GM18499 (cell line): ENCODE data around the gene ELANE.
"Not testable (repeated sequence)": the region's sequence is repeated elsewhere in the genome, so short reads cannot be mapped to it uniquely, and the experiment has no call there.

Source experiments
- ATAC-seq: cut with Tn5 transposase; IDR thresholded peaks from one replicate; pipeline ENCODE4 v1.9.1; 2021; ENCODE audit warnings: moderate number of reproducible peaks; ENCODE audit not compliant: insufficient read depth, unreplicated experiment

Gene ELANE

GRCh38 chr19:835210-835810 is 16.8 kb upstream of the ELANE start:
- no peak for ATAC-seq

DNA sequence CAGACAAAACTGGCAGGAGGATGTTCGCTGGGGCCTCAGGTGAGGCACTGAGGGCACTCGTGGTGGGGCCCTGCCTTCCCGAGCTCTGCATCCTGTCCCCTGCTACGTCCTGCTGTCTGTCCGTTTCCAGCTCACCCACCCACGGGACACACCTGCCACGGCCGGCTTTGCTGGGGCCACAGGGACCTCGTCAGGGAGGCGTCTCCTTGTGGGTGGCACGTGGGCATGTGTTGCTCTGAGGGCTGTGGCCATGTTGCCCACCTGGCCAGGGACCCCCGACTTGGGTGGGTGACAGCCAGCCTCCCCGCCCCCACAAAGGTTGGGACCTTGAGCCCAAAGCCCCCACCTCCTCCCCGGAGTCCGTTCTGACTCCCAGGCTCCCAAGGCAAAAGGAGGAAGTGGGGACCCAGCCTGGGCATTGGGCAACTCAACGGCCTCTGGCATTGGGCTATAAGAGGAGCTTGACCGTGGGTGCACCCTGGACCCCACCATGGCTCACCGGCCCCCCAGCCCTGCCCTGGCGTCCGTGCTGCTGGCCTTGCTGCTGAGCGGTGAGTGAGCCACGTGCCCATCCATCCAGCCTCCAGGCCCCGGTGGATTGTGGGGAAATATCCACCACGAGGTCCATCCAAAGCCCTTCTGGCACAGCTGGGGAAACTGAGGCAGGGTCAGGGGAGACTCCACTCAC is 11.4 kb upstream of the ELANE start, which contains the start of gene PRTN3:
Gene PRTN3 (plus strand): TSS at position 481 of the 688 bp plus-strand sequence. CDS start 10 bp downstream, at position 491.
- no peak for ATAC-seq

DNA sequence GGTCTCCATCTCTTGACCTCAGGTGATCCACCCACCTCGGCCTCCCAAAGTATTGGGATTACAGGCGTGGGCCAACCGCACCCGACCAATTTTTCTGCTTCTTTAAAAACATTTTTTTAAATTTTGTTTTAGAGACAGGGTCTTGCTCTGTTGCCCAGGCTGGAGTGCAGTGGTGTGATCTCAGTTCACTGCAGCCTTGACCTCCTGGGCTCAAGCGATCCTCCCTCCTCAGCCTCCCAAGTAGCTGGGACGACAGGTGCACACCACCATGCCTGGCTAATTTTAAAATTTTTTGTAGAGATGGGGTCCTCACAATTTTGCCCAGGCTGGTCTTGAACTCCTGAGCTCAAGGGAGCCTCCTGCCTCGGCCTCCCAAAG is 9.3 kb upstream of the ELANE start:
- not testable (repeated sequence) for ATAC-seq

- no peak for ATAC-seq
Observed at GRCh38 chr19:843180-843835, 8.8 kb upstream of the ELANE start.

GRCh38 chr19:843836-844545 is 8.1 kb upstream of the ELANE start:
- no peak for ATAC-seq

DNA sequence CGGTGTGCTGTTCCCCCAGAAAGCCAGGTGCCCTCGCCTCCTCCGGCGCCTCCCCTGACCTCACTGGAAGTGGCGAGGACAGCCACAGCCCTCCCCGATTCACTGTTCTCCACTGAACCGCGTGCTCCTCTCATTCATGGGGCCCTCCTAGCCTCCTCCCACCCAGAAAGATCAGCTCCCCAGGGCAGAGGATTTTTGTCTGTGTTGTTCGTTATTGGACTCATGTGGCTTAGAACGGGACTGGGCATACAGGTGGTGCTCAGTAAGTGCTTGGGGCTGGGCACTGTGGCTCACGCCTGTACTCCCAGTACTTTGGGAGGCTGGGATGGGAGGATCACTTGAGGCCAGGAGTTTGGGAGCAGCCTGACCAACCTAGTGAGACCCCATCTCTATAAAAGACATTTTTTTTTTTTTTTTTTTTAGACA is 7.5 kb upstream of the ELANE start:
- no peak for ATAC-seq

DNA sequence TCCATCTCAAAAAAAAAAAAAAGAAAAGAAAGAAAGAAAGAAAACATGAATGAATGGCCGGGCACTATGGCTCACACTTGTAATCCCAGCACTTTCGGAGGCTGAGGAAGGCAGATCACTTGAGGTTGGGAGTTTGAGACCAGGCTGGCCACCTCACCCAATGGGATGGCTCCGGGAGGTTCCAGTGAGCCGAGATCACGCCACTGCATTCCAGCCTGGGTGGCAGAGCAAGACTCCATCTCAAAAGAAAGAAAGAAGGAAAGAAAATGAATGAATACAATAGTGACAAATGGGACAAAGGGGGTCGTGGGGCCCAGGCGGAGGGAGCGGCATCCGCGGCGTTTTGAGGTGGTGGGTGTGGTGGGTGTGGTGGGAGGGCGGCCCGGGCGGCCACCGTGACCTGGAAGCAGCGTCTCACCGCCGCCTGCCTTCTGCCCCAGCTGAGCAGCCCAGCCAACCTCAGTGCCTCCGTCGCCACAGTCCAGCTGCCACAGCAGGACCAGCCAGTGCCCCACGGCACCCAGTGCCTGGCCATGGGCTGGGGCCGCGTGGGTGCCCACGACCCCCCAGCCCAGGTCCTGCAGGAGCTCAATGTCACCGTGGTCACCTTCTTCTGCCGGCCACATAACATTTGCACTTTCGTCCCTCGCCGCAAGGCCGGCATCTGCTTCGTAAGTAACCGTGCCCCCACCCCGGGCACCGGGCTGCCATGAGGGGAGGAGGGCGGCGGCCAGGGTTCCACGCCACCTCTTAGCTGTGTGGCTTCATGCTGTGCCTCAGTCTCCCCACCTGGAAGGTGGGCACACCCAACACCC is 6.2 kb upstream of the ELANE start:
- ATAC-seq: no peak

- no peak for ATAC-seq
Observed at GRCh38 chr19:848386-848921, 3.6 kb upstream of the ELANE start.

- ATAC-seq: not testable (repeated sequence)
Observed at GRCh38 chr19:849195-849594, 2.9 kb upstream of the ELANE start.

DNA sequence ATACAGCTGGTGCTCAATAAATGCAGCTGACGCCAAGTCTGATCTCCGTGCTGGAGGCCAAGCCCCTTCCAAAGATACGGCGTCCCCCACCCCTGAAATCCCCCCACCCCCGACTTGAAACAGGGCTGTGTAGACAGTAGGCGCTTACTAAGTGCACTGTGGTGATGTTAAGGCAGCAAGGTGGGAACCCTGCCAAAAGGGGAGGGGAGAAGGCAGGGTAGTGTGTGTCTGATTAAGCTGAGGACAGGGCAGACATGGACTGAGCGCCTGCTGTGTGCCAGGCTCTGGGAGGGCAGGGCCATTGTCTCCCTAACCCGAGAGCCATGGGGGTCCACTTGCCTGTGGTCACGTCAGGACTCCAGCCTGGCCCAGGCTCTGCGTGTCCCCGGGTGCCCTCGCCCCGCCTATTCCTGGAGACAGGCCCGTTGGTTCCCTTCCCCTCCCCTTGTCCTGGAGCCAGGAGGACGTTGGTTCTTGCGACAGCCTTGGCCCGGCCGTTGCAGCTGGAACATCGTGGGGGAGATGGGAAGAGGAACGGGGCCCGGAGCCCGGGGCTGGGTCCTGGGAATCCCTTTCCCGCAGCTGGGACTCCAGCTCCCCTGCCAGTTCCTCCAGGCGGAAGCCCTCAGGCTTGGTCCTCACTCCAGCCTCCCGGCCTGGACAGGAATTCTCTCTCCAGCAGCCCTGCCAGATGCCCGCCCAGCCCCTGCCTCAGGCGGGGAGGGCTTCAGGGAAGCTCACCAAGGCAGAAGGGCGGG is 1.7 kb upstream of the ELANE start:
- no peak for ATAC-seq

GRCh38 chr19:850979-851335 is 1.1 kb upstream of the ELANE start:
- no peak for ATAC-seq

GRCh38 chr19:853014-853585 is 997 bp downstream of the ELANE start:
- no peak for ATAC-seq

DNA sequence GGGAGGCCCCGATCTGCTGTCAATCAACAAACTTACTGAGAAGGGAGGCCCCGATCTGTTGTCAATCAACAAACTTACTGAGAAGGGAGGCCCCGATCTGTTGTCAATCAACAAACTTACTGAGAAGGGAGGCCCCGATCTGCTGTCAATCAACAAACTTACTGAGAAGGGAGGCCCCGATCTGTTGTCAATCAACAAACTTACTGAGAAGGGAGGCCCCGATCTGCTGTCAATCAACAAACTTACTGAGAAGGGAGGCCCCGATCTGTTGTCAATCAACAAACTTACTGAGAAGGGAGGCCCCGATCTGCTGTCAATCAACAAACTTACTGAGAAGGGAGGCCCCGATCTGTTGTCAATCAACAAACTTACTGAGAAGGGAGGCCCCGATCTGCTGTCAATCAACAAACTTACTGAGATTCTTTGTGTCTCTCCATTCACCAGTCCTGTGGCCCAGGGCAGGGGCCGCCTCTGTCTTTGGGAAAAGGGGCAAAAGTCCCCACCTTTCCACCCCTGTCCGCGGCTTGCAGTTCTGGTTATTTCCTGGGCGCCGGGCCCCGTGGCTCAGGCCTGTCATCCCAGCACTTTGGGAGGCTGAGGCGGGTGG is 1.6 kb downstream of the ELANE start:
- ATAC-seq: not testable (repeated sequence)

- no peak for ATAC-seq
Observed at GRCh38 chr19:854549-854948, 2.4 kb downstream of the ELANE start.

DNA sequence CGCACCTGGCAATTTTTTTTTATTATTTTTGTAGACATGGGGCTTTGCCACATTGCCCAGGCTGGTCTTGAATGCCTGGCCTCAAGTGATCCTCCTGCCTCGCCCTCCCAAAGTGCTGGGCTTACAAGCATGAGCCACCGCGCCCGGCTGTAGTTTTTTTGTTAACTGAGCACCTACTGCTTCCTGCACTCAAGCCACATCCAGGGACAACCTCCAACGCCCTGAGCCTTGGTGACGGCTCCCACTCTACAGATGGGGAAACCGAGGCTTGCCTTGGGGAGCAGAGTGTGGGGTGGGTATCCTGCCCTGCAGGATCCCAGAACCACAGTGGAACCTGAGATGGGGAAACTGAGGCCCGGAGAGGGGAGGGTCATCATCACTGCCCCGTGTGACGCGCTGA is 3.0 kb downstream of the ELANE start:
- no peak for ATAC-seq

DNA sequence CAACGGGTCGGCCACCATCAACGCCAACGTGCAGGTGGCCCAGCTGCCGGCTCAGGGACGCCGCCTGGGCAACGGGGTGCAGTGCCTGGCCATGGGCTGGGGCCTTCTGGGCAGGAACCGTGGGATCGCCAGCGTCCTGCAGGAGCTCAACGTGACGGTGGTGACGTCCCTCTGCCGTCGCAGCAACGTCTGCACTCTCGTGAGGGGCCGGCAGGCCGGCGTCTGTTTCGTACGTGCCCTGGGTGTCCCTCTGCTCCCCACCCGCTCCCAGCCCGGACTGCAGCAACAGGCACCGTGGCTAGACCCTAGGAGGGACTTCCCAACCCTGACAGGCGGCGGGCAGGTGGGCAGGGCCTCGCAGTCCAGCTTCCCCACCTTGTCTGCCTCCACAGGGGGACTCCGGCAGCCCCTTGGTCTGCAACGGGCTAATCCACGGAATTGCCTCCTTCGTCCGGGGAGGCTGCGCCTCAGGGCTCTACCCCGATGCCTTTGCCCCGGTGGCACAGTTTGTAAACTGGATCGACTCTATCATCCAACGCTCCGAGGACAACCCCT is 3.5 kb downstream of the ELANE start:
- ATAC-seq: no peak

GRCh38 chr19:858284-858683 is 6.2 kb downstream of the ELANE start:
- no peak for ATAC-seq
